ENCODE measurements around the gene ZNF205. TPM values are rescaled to one million over a fixed set of nuclear protein-coding genes. Genes with fewer than 3 reads are reported as not detected.

The ZNF205 gene
- total and polyA plus RNA-seq, 2 of the 8 experiments (the other 6 are each of a cell fraction or from before 2014, with no cell fraction given): 19.1 to 19.9 TPM

- TF ChIP-seq CBX5 (IDR thresholded peaks at IDR 0.05; ENCODE audit: low read depth, low read length) (no peak), RAD21 (IDR thresholded peaks at IDR 0.05 in 1 of 2, conservative IDR thresholded peaks at IDR 0.05 in 1 of 2; ENCODE audit: low read depth in 2 of 2, low read length in 2 of 2) (no peak), TCF12 (IDR thresholded peaks at IDR 0.05; ENCODE audit: low read depth, low read length) (no peak), CBX8 (IDR thresholded peaks at IDR 0.05; ENCODE audit: borderline replicate concordance, low read depth, low read length) (no peak), PHF8 (conservative IDR thresholded peaks at IDR 0.05; ENCODE audit: low read depth, low read length) (no peak), TEAD4 (IDR thresholded peaks at IDR 0.05; ENCODE audit: low read depth, low read length) (no peak)
Observed at GRCh38 chr16:3141781-3142311, 29.5 kb downstream of the ZNF205 start (continued).

Data from H1 (cell line).